A673 (cell line): Measurements from ENCODE around the gene LRRC4.

Experiments
- CTCF ChIP-seq: fragments of 300-800, 200-600 bp; sonication (generic); conservative IDR thresholded peaks from 2 replicates; pipeline ENCODE4 v1.5.1; 2017; ENCODE audit warnings: low read depth, mild to moderate bottlenecking, antibody characterized with exemption, low read length, moderate library complexity, mixed read lengths
- EZH2 ChIP-seq: fragments of 200-600 bp; sonication (generic); IDR thresholded peaks from 2 replicates; pipeline ENCODE4 v1.6.1; 2017; ENCODE audit warnings: borderline replicate concordance, low read depth, mild to moderate bottlenecking, mixed read lengths, antibody characterized with exemption, low read length; ENCODE audit not compliant: poor library complexity, severe bottlenecking

GRCh38 chr7:128068785-128069184 is 37.5 kb upstream of the LRRC4 start:
- no peak for TF ChIP-seq CTCF
- TF ChIP-seq EZH2 = no peak
